Neutrophil (primary cell): ENCODE data around the gene CORO6.
"Not testable (repeated sequence)": the region's sequence is repeated elsewhere in the genome, so short reads cannot be mapped to it uniquely, and the experiment has no call there.

Source experiments
- H3K27ac ChIP-seq: fragments of 200-600 bp; sonication (generic); 2 replicates; pipeline ENCODE4 v1.5.1; 2016; ENCODE audit warnings: mild to moderate bottlenecking, moderate library complexity
- H3K27me3 ChIP-seq: fragments of 200-600 bp; sonication (generic); 2 replicates; pipeline ENCODE4 v1.6.0; 2016; ENCODE audit warnings: mild to moderate bottlenecking
- H3K36me3 ChIP-seq: fragments of 200-600 bp; sonication (generic); 2 replicates; pipeline ENCODE4 v1.5.1; 2017
- H3K4me1 ChIP-seq, 2 experiments: fragments of 200-600 bp in 1 of 2; sonication (generic) in 1 of 2; 1 replicate in 1 of 2; 2 replicates in 1 of 2; pipeline versions ENCODE4 v1.5.1 to v1.6.1; 2013 to 2016; ENCODE audit warnings: low read depth in 1 of 2, low read length in 1 of 2, mild to moderate bottlenecking in 1 of 2, moderate library complexity in 1 of 2; ENCODE audit not compliant: control insufficient read depth in 1 of 2, insufficient read depth in 1 of 2
- H3K4me3 ChIP-seq, 2 experiments: fragments of 200-600 bp in 1 of 2; sonication (generic) in 1 of 2; 1 replicate in 1 of 2; 2 replicates in 1 of 2; pipeline ENCODE4 v1.5.1; 2013 to 2016; ENCODE audit warnings: low read depth in 1 of 2, low read length in 1 of 2, mild to moderate bottlenecking in 1 of 2, moderate library complexity in 1 of 2
- H3K9me3 ChIP-seq: fragments of 200-600 bp; sonication (generic); 2 replicates; pipeline ENCODE4 v1.5.1; 2016
- TF ChIP-seq, protein P1 (sequence below): fragments of 200-600 bp; sonication (generic); IDR thresholded peaks from 2 replicates; pipeline ENCODE4 v1.5.1; 2016; ENCODE audit warnings: antibody characterized with exemption

CORO6 gene

GRCh38 chr17:29653995-29654714, 31.4 kb upstream of the CORO6 start:
- Histone ChIP-seq H3K27ac (peak overlapping the region; percentile 36), H3K27me3 (no peaks in the 10 kb centered on the region), H3K4me3 (no peak overlapping the region), H3K36me3 (peaks cover 96% of the 10 kb centered on the region), H3K9me3 (no peaks in the 10 kb centered on the region), H3K4me1 (no peaks in the 10 kb centered on the region)
- TF ChIP-seq, protein P1, sequence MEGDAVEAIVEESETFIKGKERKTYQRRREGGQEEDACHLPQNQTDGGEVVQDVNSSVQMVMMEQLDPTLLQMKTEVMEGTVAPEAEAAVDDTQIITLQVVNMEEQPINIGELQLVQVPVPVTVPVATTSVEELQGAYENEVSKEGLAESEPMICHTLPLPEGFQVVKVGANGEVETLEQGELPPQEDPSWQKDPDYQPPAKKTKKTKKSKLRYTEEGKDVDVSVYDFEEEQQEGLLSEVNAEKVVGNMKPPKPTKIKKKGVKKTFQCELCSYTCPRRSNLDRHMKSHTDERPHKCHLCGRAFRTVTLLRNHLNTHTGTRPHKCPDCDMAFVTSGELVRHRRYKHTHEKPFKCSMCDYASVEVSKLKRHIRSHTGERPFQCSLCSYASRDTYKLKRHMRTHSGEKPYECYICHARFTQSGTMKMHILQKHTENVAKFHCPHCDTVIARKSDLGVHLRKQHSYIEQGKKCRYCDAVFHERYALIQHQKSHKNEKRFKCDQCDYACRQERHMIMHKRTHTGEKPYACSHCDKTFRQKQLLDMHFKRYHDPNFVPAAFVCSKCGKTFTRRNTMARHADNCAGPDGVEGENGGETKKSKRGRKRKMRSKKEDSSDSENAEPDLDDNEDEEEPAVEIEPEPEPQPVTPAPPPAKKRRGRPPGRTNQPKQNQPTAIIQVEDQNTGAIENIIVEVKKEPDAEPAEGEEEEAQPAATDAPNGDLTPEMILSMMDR = no peak

- TF ChIP-seq, protein P1 = no peak
- Histone ChIP-seq H3K9me3 (no peaks in the 10 kb centered on the region), H3K4me1 (no peaks in the 10 kb centered on the region), H3K36me3 (peaks cover 98% of the 10 kb centered on the region), H3K27ac (peak overlapping the region; percentile 49), H3K27me3 (no peaks in the 10 kb centered on the region), H3K4me3 (no peak overlapping the region)
These were observed 30.3 kb upstream of the CORO6 start for GRCh38 chr17:29652976-29653375.

- peaks cover 100% of the 10 kb centered on the region for H3K36me3 ChIP-seq
- H3K27ac ChIP-seq, H3K9me3 ChIP-seq, H3K27me3 ChIP-seq, H3K4me1 ChIP-seq, H3K4me3 ChIP-seq: not testable (repeated sequence)
These were observed 29.2 kb upstream of the CORO6 start for GRCh38 chr17:29651913-29652312.

GRCh38 chr17:29650396-29650795, 27.7 kb upstream of the CORO6 start:
- H3K9me3 ChIP-seq = no peaks in the 10 kb centered on the region
- no peak overlapping the region for H3K4me3 ChIP-seq
- H3K36me3 ChIP-seq = peaks cover 100% of the 10 kb centered on the region
- H3K4me1 ChIP-seq = no peaks in the 10 kb centered on the region
- TF ChIP-seq, protein P1 = no peak
- peak overlapping the region; percentile 1 for H3K27ac ChIP-seq
- no peaks in the 10 kb centered on the region for H3K27me3 ChIP-seq

- no peaks in the 10 kb centered on the region for H3K27me3 ChIP-seq
- H3K4me3 ChIP-seq = no peak overlapping the region
- peaks cover 100% of the 10 kb centered on the region for H3K36me3 ChIP-seq
- H3K9me3 ChIP-seq = no peaks in the 10 kb centered on the region
- no peak overlapping the region for H3K27ac ChIP-seq
- no peaks in the 10 kb centered on the region for H3K4me1 ChIP-seq
- TF ChIP-seq, protein P1 = no peak
These were observed 26.6 kb upstream of the CORO6 start for GRCh38 chr17:29649359-29649758.

DNA sequence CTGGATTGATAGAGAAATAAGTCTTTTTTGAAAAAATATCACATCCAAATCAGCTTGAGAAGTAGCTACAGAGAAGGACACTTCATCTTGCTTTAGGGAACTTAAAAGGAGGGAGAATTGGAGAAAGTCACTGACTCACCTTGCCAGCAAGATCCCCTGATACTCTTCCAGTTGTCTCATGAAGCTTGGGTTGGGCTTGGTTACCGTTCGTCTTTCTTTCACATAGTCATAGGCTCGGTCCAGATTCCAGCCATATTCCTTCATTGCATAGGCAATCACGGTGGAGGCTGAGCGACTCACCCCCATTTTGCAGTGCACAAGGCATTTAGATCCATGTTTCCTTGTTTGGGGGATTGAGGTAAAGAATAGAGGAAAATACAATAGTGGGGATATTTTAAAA, 25.3 kb upstream of the CORO6 start:
- no peaks in the 10 kb centered on the region for H3K9me3 ChIP-seq
- no peaks in the 10 kb centered on the region for H3K27me3 ChIP-seq
- H3K4me1 ChIP-seq = no peaks in the 10 kb centered on the region
- H3K4me3 ChIP-seq = no peak overlapping the region
- H3K27ac ChIP-seq = no peak overlapping the region
- TF ChIP-seq, protein P1 = no peak
- peaks cover 100% of the 10 kb centered on the region for H3K36me3 ChIP-seq
